ENCODE data around the gene AKAP6.

DNA sequence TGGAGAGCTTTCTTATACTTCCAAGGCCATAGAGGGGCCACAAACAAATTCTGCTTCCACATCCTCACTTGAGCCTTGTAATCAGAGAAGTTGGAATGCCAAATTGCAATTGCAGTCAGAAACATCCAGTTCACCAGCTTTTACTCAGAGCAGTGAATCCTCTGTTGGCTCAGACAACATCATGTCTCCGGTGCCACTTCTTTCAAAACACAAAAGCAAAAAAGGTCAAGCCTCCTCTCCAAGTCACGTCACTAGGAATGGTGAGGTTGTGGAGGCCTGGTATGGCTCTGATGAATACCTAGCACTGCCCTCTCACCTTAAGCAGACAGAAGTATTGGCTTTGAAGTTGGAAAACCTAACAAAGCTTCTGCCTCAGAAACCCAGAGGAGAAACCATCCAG, 217.1 kb downstream of the AKAP6 start:
- no peak for TF ChIP-seq EP300 (IDR thresholded peaks at IDR 0.05)
- TF ChIP-seq, protein P1, sequence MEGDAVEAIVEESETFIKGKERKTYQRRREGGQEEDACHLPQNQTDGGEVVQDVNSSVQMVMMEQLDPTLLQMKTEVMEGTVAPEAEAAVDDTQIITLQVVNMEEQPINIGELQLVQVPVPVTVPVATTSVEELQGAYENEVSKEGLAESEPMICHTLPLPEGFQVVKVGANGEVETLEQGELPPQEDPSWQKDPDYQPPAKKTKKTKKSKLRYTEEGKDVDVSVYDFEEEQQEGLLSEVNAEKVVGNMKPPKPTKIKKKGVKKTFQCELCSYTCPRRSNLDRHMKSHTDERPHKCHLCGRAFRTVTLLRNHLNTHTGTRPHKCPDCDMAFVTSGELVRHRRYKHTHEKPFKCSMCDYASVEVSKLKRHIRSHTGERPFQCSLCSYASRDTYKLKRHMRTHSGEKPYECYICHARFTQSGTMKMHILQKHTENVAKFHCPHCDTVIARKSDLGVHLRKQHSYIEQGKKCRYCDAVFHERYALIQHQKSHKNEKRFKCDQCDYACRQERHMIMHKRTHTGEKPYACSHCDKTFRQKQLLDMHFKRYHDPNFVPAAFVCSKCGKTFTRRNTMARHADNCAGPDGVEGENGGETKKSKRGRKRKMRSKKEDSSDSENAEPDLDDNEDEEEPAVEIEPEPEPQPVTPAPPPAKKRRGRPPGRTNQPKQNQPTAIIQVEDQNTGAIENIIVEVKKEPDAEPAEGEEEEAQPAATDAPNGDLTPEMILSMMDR (IDR thresholded peaks at IDR 0.05), result no peak
